DMS 273 treated with DMSO at 0.1 percent for 48 hours (cell line): Measurements from ENCODE around the gene HPCAL4.
A peak's percentile ranks its signal among the peaks of the same experiment; 100 is the strongest.

Source experiments
- DNase-seq: peaks from one replicate; lab custom pipeline; 2025; lab: John Stamatoyannopoulos, UW

HPCAL4 gene

GRCh38 chr1:39691383-39692151, at the start of gene HPCAL4:
Gene HPCAL4 (minus strand): TSS chr1:39691433. CDS start chr1:39684603, 6,830 bp downstream.
- DNase-seq = peak; percentile 100

GRCh38 chr1:39738622-39739366, 47.6 kb upstream of the HPCAL4 start, which contains the start of gene PPIE:
Gene PPIE (plus strand): TSS chr1:39738882. CDS start chr1:39738901, 19 bp downstream.
- peak; percentile 100 for DNase-seq

- DNase-seq = no peak
These were observed 46.4 kb upstream of the HPCAL4 start for GRCh38 chr1:39737546-39738169.

- no peak for DNase-seq
These were observed 44.5 kb upstream of the HPCAL4 start for GRCh38 chr1:39735731-39736130.

GRCh38 chr1:39733161-39733560, 41.9 kb upstream of the HPCAL4 start:
- no peak for DNase-seq

GRCh38 chr1:39732730-39733129, 41.5 kb upstream of the HPCAL4 start:
- DNase-seq = no peak

GRCh38 chr1:39729842-39730241, 38.6 kb upstream of the HPCAL4 start:
- DNase-seq = no peak

- DNase-seq = no peak
These were observed 37.8 kb upstream of the HPCAL4 start for GRCh38 chr1:39729030-39729429.

- DNase-seq = no peak
These were observed 36.7 kb upstream of the HPCAL4 start for GRCh38 chr1:39727932-39728317.

GRCh38 chr1:39727221-39727931, 36.1 kb upstream of the HPCAL4 start:
- DNase-seq = no peak

- no peak for DNase-seq
These were observed 35.4 kb upstream of the HPCAL4 start for GRCh38 chr1:39726600-39726999.

- DNase-seq = no peak
These were observed 31.3 kb upstream of the HPCAL4 start for GRCh38 chr1:39722495-39722894.

GRCh38 chr1:39721664-39722063, 30.4 kb upstream of the HPCAL4 start:
- DNase-seq = no peak

GRCh38 chr1:39720094-39720999, 29.1 kb upstream of the HPCAL4 start:
- DNase-seq = peak; percentile 100

- DNase-seq = no peak
These were observed 26.6 kb upstream of the HPCAL4 start for GRCh38 chr1:39717809-39718208.

- DNase-seq = no peak
These were observed 22.3 kb upstream of the HPCAL4 start for GRCh38 chr1:39713557-39713956.

- no peak for DNase-seq
These were observed 20.7 kb upstream of the HPCAL4 start for GRCh38 chr1:39711966-39712340.

GRCh38 chr1:39711104-39711965, 20.1 kb upstream of the HPCAL4 start:
- DNase-seq = no peak

GRCh38 chr1:39707506-39707905, 16.3 kb upstream of the HPCAL4 start:
- no peak for DNase-seq

- no peak for DNase-seq
These were observed 13.5 kb upstream of the HPCAL4 start for GRCh38 chr1:39704757-39705156.
